Choroid plexus epithelial cell (primary cell): ENCODE measurements around the gene PLEKHA1.
A peak's percentile ranks its signal among the peaks of the same experiment; 100 is the strongest.

Experiments used
- DNase-seq: peaks from one replicate; pipeline ENCODE4 v3.0.0-alpha.2; 2010; ENCODE audit warnings: low read depth
- H3K4me3 ChIP-seq: 2 replicates; pipeline ENCODE4 v1.5.1; 2011; ENCODE audit warnings: low read depth, mild to moderate bottlenecking, control low read depth, low read length, moderate library complexity
- TF ChIP-seq, protein P1 (sequence below): conservative IDR thresholded peaks from 2 replicates; pipeline ENCODE4 v1.5.1; 2011; ENCODE audit warnings: low read depth, mild to moderate bottlenecking, control low read depth, inconsistent platforms, low read length, moderate library complexity

PLEKHA1 gene

GRCh38 chr10:122459561-122460273 is 85.2 kb downstream of the PLEKHA1 start:
- TF ChIP-seq, protein P1, sequence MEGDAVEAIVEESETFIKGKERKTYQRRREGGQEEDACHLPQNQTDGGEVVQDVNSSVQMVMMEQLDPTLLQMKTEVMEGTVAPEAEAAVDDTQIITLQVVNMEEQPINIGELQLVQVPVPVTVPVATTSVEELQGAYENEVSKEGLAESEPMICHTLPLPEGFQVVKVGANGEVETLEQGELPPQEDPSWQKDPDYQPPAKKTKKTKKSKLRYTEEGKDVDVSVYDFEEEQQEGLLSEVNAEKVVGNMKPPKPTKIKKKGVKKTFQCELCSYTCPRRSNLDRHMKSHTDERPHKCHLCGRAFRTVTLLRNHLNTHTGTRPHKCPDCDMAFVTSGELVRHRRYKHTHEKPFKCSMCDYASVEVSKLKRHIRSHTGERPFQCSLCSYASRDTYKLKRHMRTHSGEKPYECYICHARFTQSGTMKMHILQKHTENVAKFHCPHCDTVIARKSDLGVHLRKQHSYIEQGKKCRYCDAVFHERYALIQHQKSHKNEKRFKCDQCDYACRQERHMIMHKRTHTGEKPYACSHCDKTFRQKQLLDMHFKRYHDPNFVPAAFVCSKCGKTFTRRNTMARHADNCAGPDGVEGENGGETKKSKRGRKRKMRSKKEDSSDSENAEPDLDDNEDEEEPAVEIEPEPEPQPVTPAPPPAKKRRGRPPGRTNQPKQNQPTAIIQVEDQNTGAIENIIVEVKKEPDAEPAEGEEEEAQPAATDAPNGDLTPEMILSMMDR, result no peak
- peak; percentile 82 for DNase-seq
- H3K4me3 ChIP-seq, result no peak overlapping the region

DNA sequence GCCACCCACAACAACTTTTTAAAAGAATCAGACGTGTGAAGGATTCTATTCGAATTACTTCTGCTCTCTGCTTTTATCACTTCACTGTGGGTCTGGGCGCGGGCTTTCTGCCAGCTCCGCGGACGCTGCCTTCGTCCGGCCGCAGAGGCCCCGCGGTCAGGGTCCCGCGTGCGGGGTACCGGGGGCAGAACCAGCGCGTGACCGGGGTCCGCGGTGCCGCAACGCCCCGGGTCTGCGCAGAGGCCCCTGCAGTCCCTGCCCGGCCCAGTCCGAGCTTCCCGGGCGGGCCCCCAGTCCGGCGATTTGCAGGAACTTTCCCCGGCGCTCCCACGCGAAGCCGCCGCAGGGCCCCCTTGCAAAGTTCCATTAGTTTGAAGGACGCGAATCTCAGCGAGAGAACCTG is 86.4 kb downstream of the PLEKHA1 start:
- DNase-seq, result peak; percentile 29
- TF ChIP-seq, protein P1, result no peak
- peak overlapping the region; percentile 69 for H3K4me3 ChIP-seq

GRCh38 chr10:122461367-122461728 is 86.8 kb downstream of the PLEKHA1 start, which contains the start of gene HTRA1:
HTRA1 (plus strand) TSS chr10:122461553; CDS start chr10:122461653, 100 bp downstream.
- TF ChIP-seq, protein P1, result no peak
- peak within 1 kb of the TSS; percentile 69 for H3K4me3 ChIP-seq
- DNase-seq, result peak; percentile 32

DNA sequence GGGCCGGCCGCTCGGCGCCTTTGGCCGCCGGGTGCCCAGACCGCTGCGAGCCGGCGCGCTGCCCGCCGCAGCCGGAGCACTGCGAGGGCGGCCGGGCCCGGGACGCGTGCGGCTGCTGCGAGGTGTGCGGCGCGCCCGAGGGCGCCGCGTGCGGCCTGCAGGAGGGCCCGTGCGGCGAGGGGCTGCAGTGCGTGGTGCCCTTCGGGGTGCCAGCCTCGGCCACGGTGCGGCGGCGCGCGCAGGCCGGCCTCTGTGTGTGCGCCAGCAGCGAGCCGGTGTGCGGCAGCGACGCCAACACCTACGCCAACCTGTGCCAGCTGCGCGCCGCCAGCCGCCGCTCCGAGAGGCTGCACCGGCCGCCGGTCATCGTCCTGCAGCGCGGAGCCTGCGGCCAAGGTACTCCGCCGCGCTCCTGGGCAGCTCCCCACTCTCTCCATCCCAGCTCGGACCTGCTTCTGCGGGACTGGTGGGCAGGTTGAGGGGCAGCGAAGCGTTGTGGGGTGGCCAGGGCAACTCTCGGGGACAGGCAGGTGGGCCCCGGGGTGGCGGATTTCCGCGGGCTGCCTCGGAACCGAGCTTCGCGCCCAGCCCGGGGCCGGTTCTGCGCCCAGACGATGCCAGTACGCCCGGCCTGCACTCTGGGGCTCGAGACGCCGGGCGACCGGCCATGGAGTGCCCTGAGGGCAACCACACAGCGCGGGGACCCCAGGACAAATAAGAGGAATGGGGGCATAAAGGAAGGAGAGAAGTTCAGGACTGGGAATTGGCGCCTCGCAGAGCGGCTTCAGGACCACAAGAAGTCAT is 87.4 kb downstream of the PLEKHA1 start:
- DNase-seq, result peak; percentile 32
- TF ChIP-seq, protein P1, result no peak
- peak overlapping the region; percentile 69 for H3K4me3 ChIP-seq

DNA sequence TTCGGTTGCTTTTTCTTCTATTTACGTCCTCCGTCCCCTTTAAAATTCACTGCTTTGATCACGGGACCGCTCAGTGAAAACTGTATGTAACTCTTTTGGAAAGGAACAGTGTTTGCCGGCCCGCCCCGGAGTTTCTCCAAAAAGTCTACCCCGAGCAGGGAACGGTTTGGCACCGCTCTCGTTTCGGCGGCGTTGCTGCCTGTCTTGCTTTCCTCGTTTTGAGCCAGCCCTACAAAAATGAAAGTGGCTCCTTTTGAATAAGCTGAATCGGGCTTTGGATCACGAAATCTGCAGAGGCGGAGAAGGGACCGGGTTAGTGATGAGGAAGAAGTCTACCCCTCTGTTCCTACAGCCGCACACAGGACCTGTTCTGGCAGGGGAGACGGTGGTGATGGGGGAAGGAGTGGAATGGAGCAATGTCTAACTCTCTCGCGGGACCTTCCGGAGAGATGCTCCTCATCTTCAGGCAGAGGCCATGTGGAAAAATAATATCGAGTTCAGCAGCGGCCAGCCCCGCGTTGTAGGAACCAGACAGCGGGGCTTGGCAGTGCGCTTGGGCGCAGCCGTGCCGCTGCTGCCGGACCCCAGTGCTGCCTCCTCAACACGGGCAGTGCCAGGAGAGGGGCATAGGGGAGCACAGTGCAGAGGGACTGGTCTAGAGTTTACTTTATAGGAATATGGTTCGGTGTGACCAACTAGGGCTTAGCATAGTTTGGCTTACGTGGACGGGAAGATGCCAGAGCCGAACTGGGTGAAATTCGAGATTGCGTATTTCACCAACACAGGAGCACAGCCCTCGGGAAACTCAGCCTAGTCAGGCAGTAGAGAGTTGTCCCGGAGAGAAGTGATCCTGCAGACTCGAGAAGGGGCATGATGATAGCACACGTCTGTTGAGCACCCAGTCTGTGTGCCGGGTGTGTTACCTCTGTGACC is 88.3 kb downstream of the PLEKHA1 start:
- DNase-seq, result peak; percentile 49
- TF ChIP-seq, protein P1, result no peak
- H3K4me3 ChIP-seq, result peak overlapping the region; percentile 69

GRCh38 chr10:122463466-122464249 is 89.2 kb downstream of the PLEKHA1 start:
- DNase-seq, result no peak
- H3K4me3 ChIP-seq, result peak overlapping the region; percentile 69
- TF ChIP-seq, protein P1, result no peak
